ENCODE results near the gene FAR1.

The FAR1 gene

GRCh38 chr11:13672576-13673210, 4.2 kb downstream of the FAR1 start:
- DNase-seq, result no peak

GRCh38 chr11:13674799-13675509, 6.5 kb downstream of the FAR1 start:
- DNase-seq, result no peak

GRCh38 chr11:13676576-13676975, 8.1 kb downstream of the FAR1 start:
- DNase-seq, result no peak

- no peak for DNase-seq
Measured at GRCh38 chr11:13679768-13680167, 11.3 kb downstream of the FAR1 start.

GRCh38 chr11:13680501-13681264, 12.2 kb downstream of the FAR1 start:
- no peak for DNase-seq

- no peak for DNase-seq
Measured at GRCh38 chr11:13681446-13681845, 13.0 kb downstream of the FAR1 start.

- no peak for DNase-seq
Measured at GRCh38 chr11:13682212-13682611, 13.7 kb downstream of the FAR1 start.

GRCh38 chr11:13685461-13686108, 17.1 kb downstream of the FAR1 start:
- no peak for DNase-seq

GRCh38 chr11:13686776-13687175, 18.3 kb downstream of the FAR1 start:
- DNase-seq, result no peak

GRCh38 chr11:13687271-13687670, 18.8 kb downstream of the FAR1 start:
- DNase-seq, result no peak

- no peak for DNase-seq
Measured at GRCh38 chr11:13691286-13691899, 22.9 kb downstream of the FAR1 start.

GRCh38 chr11:13692172-13692571, 23.7 kb downstream of the FAR1 start:
- DNase-seq, result no peak

- no peak for DNase-seq
Measured at GRCh38 chr11:13694115-13694514, 25.6 kb downstream of the FAR1 start.

GRCh38 chr11:13695886-13696285, 27.4 kb downstream of the FAR1 start:
- DNase-seq, result no peak

- no peak for DNase-seq
Measured at GRCh38 chr11:13697710-13698109, 29.2 kb downstream of the FAR1 start.

- no peak for DNase-seq
Measured at GRCh38 chr11:13698132-13698531, 29.7 kb downstream of the FAR1 start.

GRCh38 chr11:13699041-13699440, 30.6 kb downstream of the FAR1 start:
- no peak for DNase-seq

GRCh38 chr11:13699870-13700269, 31.4 kb downstream of the FAR1 start:
- DNase-seq, result no peak

- no peak for DNase-seq
Measured at GRCh38 chr11:13701506-13701905, 33.0 kb downstream of the FAR1 start.

GRCh38 chr11:13702071-13702470, 33.6 kb downstream of the FAR1 start:
- DNase-seq, result no peak

- no peak for DNase-seq
Measured at GRCh38 chr11:13705710-13706109, 37.2 kb downstream of the FAR1 start.

- no peak for DNase-seq
Measured at GRCh38 chr11:13713982-13714381, 45.5 kb downstream of the FAR1 start.

GRCh38 chr11:13717331-13717730, 48.9 kb downstream of the FAR1 start:
- no peak for DNase-seq

Data from activated CD4-positive, alpha-beta T cell treated with anti-CD3 and anti-CD28 coated beads, Interleukin-2, amount 50 U/mL, for 1 hour (primary cell).